GM23338 (cell line): ENCODE data around the gene PURA.
A peak's percentile ranks its signal among the peaks of the same experiment; 100 is the strongest.

ENCODE experiments used
- ETS1 ChIP-seq: IDR thresholded peaks from 2 replicates; pipeline ENCODE4 v1.6.1; 2016; ENCODE audit warnings: antibody characterized with exemption
- EZH2 ChIP-seq: fragments of 200-600 bp; sonication (generic); IDR thresholded peaks from one replicate; pipeline ENCODE4 v1.8.0; 2017; ENCODE audit warnings: antibody characterized with exemption, mild to moderate bottlenecking, low read depth; ENCODE audit not compliant: unreplicated experiment
- EZH2phosphoT487 ChIP-seq: fragments of 200-600 bp; sonication (generic); IDR thresholded peaks from one replicate; pipeline ENCODE4 v1.8.1; 2018; ENCODE audit warnings: antibody characterized with exemption; ENCODE audit not compliant: unreplicated experiment
- POLR2AphosphoS5 ChIP-seq: IDR thresholded peaks from 2 replicates; pipeline ENCODE4 v1.6.1; 2016; ENCODE audit warnings: antibody characterized with exemption, low read depth
- TF ChIP-seq, protein P1 (sequence below), 2 experiments: fragments of 200-600 bp in 1 of 2; sonication (generic) in 1 of 2; conservative IDR thresholded peaks; 2 replicates each; pipeline versions ENCODE4 v1.5.1 to v1.6.1; 2016 to 2017; ENCODE audit warnings: antibody characterized with exemption in 2 of 2, low read depth in 2 of 2, mild to moderate bottlenecking in 2 of 2, moderate library complexity in 1 of 2
- TF ChIP-seq, protein P2 (sequence below): IDR thresholded peaks from one replicate; pipeline ENCODE4 v1.6.1; 2018; ENCODE audit warnings: antibody characterized with exemption; ENCODE audit not compliant: unreplicated experiment

GRCh38 chr5:140076788-140077187 lies 37.1 kb upstream of the PURA start:
- TF ChIP-seq EZH2 (no peak), POLR2AphosphoS5 (no peak), EZH2phosphoT487 (no peak), ETS1 (no peak)
- TF ChIP-seq, protein P1, sequence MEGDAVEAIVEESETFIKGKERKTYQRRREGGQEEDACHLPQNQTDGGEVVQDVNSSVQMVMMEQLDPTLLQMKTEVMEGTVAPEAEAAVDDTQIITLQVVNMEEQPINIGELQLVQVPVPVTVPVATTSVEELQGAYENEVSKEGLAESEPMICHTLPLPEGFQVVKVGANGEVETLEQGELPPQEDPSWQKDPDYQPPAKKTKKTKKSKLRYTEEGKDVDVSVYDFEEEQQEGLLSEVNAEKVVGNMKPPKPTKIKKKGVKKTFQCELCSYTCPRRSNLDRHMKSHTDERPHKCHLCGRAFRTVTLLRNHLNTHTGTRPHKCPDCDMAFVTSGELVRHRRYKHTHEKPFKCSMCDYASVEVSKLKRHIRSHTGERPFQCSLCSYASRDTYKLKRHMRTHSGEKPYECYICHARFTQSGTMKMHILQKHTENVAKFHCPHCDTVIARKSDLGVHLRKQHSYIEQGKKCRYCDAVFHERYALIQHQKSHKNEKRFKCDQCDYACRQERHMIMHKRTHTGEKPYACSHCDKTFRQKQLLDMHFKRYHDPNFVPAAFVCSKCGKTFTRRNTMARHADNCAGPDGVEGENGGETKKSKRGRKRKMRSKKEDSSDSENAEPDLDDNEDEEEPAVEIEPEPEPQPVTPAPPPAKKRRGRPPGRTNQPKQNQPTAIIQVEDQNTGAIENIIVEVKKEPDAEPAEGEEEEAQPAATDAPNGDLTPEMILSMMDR (conservative IDR thresholded peaks at IDR 0.05; ENCODE audit: low read depth in 2 of 2): no peak
- TF ChIP-seq, protein P2, sequence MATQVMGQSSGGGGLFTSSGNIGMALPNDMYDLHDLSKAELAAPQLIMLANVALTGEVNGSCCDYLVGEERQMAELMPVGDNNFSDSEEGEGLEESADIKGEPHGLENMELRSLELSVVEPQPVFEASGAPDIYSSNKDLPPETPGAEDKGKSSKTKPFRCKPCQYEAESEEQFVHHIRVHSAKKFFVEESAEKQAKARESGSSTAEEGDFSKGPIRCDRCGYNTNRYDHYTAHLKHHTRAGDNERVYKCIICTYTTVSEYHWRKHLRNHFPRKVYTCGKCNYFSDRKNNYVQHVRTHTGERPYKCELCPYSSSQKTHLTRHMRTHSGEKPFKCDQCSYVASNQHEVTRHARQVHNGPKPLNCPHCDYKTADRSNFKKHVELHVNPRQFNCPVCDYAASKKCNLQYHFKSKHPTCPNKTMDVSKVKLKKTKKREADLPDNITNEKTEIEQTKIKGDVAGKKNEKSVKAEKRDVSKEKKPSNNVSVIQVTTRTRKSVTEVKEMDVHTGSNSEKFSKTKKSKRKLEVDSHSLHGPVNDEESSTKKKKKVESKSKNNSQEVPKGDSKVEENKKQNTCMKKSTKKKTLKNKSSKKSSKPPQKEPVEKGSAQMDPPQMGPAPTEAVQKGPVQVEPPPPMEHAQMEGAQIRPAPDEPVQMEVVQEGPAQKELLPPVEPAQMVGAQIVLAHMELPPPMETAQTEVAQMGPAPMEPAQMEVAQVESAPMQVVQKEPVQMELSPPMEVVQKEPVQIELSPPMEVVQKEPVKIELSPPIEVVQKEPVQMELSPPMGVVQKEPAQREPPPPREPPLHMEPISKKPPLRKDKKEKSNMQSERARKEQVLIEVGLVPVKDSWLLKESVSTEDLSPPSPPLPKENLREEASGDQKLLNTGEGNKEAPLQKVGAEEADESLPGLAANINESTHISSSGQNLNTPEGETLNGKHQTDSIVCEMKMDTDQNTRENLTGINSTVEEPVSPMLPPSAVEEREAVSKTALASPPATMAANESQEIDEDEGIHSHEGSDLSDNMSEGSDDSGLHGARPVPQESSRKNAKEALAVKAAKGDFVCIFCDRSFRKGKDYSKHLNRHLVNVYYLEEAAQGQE: peak; percentile 14
